ENCODE measurements around the gene GRB7.

DNA sequence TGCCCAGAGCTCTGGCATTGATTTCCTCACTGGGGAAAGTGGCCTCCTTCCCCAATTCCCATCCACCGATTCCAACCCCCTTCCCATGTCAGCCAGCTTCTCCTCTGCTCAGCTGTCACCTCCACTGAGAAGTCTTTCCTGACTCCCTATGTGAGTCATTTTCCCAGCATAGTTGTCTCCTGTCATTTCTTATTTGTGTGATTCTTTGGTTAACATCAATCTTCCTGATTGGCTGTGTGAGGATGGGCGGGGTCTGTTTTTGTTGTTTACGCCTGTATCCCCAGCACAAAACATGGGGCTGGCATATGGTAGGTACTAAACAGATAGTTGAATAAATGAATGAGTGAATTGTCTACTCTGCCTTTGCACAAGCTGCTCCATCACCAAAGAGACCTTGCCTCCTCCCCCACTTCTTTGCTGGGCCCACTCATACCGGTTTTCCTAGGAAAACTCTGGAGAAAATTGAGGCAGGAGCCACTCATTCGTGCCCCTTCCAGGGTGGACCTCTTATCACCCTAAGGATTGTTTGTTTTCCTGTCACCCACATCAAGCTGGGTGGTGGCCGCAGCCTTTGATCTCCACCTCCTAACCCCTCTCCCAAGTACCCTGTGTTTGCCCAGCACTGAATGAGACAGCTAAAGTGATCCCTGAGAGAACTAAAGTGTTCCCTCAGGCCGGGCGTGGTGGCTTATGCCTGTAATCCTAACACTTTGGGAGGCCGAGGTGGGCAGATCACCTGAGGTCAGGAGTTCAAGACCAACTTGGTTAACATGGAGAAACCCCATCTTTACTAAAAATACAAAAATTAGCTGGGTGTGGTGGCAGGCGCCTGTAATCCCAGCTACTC lies 1.2 kb upstream of the GRB7 start:
- TF ChIP-seq, protein P1, sequence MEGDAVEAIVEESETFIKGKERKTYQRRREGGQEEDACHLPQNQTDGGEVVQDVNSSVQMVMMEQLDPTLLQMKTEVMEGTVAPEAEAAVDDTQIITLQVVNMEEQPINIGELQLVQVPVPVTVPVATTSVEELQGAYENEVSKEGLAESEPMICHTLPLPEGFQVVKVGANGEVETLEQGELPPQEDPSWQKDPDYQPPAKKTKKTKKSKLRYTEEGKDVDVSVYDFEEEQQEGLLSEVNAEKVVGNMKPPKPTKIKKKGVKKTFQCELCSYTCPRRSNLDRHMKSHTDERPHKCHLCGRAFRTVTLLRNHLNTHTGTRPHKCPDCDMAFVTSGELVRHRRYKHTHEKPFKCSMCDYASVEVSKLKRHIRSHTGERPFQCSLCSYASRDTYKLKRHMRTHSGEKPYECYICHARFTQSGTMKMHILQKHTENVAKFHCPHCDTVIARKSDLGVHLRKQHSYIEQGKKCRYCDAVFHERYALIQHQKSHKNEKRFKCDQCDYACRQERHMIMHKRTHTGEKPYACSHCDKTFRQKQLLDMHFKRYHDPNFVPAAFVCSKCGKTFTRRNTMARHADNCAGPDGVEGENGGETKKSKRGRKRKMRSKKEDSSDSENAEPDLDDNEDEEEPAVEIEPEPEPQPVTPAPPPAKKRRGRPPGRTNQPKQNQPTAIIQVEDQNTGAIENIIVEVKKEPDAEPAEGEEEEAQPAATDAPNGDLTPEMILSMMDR (IDR thresholded peaks at IDR 0.05 in 4 of 5, conservative IDR thresholded peaks at IDR 0.05 in 1 of 5) = no peak
- TF ChIP-seq POLR2A (IDR thresholded peaks at IDR 0.05) = no peak
